ENCODE measurements around the gene CARD9.

DNA sequence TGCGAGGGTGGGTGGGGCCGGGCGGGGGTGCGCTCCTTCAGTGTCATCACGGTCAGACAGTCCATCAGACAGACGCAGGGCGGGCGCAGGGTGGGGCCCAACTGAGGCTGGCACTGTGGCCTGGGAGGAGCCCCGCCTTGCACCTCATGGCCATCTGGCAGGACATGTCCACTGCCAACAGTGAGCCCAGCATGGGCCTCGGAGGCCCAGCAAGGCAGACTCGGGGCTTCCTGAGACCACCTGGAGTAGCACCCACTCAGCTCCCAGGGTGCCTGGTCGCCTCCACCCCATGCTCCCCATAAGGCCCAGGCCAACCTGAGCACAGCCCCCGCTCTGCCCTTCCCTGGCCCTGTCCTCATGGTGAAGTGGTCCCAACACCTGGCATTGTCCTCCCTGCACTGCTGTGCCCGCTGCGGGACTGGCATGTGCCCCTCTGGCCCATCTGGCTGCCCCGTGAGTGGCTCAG is 54.7 kb downstream of the CARD9 start:
- no peak for TF ChIP-seq POLR2A (IDR thresholded peaks at IDR 0.05)
- TF ChIP-seq, protein P1, sequence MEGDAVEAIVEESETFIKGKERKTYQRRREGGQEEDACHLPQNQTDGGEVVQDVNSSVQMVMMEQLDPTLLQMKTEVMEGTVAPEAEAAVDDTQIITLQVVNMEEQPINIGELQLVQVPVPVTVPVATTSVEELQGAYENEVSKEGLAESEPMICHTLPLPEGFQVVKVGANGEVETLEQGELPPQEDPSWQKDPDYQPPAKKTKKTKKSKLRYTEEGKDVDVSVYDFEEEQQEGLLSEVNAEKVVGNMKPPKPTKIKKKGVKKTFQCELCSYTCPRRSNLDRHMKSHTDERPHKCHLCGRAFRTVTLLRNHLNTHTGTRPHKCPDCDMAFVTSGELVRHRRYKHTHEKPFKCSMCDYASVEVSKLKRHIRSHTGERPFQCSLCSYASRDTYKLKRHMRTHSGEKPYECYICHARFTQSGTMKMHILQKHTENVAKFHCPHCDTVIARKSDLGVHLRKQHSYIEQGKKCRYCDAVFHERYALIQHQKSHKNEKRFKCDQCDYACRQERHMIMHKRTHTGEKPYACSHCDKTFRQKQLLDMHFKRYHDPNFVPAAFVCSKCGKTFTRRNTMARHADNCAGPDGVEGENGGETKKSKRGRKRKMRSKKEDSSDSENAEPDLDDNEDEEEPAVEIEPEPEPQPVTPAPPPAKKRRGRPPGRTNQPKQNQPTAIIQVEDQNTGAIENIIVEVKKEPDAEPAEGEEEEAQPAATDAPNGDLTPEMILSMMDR (IDR thresholded peaks at IDR 0.05), result no peak

Measured in stomach (tissue), 4 donors.